ENCODE measurements around the gene FCAMR. TPM values are rescaled to one million over a fixed set of nuclear protein-coding genes. Genes with fewer than 3 reads are reported as not detected.
A peak's percentile ranks its signal among the peaks of the same experiment; 100 is the strongest.

The FCAMR gene
- total RNA-seq, 4 donors from 2014 or later, result 0.85 to 1.5 (median 0.88) TPM; not detected in 1

DNA sequence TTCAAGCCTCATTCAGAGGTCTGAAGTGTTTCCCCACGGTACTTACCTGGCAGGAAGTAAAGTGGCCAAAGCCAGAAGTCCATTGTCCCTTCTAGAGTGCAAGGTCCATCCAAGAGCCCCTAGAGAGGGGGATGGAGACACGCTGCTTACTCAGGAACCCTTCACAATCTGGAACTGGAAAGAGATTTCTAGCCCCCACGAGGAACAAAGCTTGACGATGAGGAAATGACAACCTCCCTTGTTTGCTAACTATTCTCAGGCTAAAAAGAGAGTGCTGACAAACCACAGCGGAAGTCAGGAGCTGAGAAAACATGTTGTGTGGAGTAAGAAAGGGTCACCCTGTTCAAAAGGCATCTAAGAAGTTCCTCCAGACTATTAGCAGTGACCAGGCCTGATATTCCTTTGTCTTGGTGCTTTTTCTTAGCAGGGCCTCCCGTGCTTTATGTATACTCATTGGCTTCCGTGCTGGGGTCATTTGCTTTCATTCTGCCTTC, 48.4 kb downstream of the FCAMR start, which contains the start of gene FCMR:
Gene FCMR (minus strand): TSS at position 170 of the 494 bp plus-strand sequence. CDS start 87 bp downstream, at position 83.
- Histone ChIP-seq H3K4me3 (peak within 1 kb of the TSS; percentile 36 to 56 (median 44)), H3K27me3 (no peaks in the 10 kb centered on the region), H3K4me1 (peaks cover 0 to 35% (median 25%) of the 10 kb centered on the region in 4 donors), H3K36me3 (no peaks in the 10 kb centered on the region), H3K9me3 (no peaks in the 10 kb centered on the region), H3K27ac (peak within 1 kb of the TSS; percentile 75 to 89 (median 88))
- TF ChIP-seq POLR2A (IDR thresholded peaks at IDR 0.05), result peak in 1 of 2 donors; percentile 42
- TF ChIP-seq, protein P1, sequence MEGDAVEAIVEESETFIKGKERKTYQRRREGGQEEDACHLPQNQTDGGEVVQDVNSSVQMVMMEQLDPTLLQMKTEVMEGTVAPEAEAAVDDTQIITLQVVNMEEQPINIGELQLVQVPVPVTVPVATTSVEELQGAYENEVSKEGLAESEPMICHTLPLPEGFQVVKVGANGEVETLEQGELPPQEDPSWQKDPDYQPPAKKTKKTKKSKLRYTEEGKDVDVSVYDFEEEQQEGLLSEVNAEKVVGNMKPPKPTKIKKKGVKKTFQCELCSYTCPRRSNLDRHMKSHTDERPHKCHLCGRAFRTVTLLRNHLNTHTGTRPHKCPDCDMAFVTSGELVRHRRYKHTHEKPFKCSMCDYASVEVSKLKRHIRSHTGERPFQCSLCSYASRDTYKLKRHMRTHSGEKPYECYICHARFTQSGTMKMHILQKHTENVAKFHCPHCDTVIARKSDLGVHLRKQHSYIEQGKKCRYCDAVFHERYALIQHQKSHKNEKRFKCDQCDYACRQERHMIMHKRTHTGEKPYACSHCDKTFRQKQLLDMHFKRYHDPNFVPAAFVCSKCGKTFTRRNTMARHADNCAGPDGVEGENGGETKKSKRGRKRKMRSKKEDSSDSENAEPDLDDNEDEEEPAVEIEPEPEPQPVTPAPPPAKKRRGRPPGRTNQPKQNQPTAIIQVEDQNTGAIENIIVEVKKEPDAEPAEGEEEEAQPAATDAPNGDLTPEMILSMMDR (IDR thresholded peaks at IDR 0.05), result no peak
- peak in 2 of 3 donors; percentile 85 to 86 for DNase-seq

DNA sequence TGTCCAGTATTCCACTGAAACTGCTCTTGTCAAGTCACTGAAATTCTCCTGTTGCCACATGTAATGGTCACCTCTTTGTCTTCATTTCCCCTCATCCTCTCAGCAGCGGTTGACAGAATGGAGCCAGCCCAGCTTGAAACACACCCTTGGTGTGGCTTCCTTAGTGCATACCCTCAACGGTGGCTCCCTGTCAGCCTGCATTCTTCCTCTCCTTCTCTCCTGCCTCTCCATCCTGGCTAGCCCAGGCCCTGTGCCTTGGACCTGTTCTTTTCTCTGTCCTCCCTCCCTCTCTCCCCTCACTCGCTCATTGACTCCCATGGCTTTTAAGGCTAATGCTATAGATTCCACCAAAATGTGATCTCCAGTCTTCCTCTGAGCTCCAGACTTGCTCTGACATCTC, 52.2 kb downstream of the FCAMR start:
- TF ChIP-seq, protein P1 (IDR thresholded peaks at IDR 0.05), result no peak
- TF ChIP-seq POLR2A (IDR thresholded peaks at IDR 0.05), result no peak
- DNase-seq, result no peak
- no peaks in the 10 kb centered on the region for H3K27me3 ChIP-seq
- no peaks in the 10 kb centered on the region for H3K9me3 ChIP-seq
- H3K4me1 ChIP-seq, result peaks cover 0 to 20% (median 4%) of the 10 kb centered on the region in 4 donors
- peak overlapping the region in 2 of 4 donors; percentile 48 to 56 for H3K4me3 ChIP-seq
- H3K36me3 ChIP-seq, result no peaks in the 10 kb centered on the region
- peak overlapping the region in 1 of 4 donors; percentile 89 for H3K27ac ChIP-seq

DNA sequence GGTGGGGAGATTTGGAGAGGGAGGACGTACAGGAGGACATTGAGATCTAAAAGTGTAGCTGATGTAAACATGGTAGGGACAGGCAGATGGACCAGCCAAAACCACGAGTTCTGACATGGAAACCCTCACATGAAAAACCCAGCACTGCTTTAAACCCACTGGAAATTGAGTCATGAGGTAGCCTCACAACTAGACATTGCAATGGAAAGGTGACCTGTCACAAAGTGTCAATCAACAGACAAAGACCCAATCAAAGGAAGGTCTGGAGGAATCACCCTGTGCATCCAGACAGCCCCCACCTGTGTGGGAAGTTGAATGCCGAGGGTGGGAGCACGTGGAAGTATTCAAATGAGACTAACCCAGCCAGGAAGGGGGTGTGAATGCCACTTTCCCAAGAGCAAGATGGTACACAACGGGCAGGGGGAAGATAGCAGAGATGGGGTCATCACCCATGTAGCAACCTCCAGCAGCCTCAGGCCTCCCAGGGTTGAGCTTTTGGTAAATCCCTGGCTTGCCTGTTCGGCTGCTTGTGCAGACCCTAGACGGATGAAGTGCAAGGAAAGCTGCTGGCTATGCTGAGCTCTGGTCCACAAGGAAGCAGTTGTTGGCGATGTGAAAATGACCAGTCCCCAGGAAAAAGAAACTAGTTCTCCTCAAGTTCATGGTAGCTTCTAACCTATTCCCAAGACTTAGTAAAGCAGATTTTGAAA, 54.1 kb downstream of the FCAMR start:
- no peaks in the 10 kb centered on the region for H3K36me3 ChIP-seq
- peaks cover 0 to 16% (median 5%) of the 10 kb centered on the region in 4 donors for H3K4me1 ChIP-seq
- no peaks in the 10 kb centered on the region for H3K27me3 ChIP-seq
- TF ChIP-seq, protein P1 (IDR thresholded peaks at IDR 0.05), result no peak
- TF ChIP-seq POLR2A (IDR thresholded peaks at IDR 0.05), result no peak
- H3K27ac ChIP-seq, result peak overlapping the region in 1 of 4 donors; percentile 89
- peak overlapping the region in 2 of 4 donors; percentile 16 to 56 for H3K4me3 ChIP-seq
- no peaks in the 10 kb centered on the region for H3K9me3 ChIP-seq
- no peak for DNase-seq

DNA sequence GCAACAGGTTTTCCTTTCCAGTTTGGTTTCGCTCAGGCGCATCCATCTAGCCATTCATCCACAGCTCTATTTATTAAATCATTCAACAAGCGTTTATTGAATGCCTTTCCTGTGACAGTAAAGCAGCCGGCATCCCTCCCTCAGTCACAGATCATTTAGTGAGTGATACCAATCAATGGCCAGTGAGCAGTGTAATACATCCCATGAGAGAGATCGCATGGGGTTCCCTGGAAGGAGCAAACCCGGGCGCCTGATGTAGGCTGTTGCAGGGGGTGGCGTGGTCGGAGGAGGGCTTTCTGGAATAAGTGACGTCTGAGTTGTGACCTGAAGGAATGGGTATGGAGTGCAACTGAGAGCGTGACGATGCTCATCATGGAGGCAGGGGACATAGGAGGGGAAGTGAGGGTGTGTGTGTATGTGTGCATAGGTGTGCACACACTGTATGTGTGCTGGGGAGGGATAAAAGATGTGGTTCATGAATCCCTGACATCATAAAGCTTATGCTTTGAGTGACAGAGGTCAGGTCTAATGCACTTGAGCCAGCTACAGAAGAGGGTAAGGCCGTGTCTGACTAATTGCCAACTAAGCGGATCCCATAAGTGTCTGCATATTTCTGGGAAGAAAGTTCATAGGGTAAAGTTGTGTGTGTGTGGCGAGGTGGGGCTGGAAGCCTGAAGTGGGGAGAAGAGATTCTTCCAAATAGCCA, 55.1 kb downstream of the FCAMR start:
- no peaks in the 10 kb centered on the region for H3K36me3 ChIP-seq
- peaks cover 0 to 16% (median 8%) of the 10 kb centered on the region in 4 donors for H3K4me1 ChIP-seq
- DNase-seq, result no peak
- H3K9me3 ChIP-seq, result no peaks in the 10 kb centered on the region
- TF ChIP-seq, protein P1 (IDR thresholded peaks at IDR 0.05), result no peak
- TF ChIP-seq POLR2A (IDR thresholded peaks at IDR 0.05), result no peak
- peak overlapping the region in 1 of 4 donors; percentile 89 for H3K27ac ChIP-seq
- peak overlapping the region in 1 of 4 donors; percentile 56 for H3K4me3 ChIP-seq
- H3K27me3 ChIP-seq, result no peaks in the 10 kb centered on the region

DNA sequence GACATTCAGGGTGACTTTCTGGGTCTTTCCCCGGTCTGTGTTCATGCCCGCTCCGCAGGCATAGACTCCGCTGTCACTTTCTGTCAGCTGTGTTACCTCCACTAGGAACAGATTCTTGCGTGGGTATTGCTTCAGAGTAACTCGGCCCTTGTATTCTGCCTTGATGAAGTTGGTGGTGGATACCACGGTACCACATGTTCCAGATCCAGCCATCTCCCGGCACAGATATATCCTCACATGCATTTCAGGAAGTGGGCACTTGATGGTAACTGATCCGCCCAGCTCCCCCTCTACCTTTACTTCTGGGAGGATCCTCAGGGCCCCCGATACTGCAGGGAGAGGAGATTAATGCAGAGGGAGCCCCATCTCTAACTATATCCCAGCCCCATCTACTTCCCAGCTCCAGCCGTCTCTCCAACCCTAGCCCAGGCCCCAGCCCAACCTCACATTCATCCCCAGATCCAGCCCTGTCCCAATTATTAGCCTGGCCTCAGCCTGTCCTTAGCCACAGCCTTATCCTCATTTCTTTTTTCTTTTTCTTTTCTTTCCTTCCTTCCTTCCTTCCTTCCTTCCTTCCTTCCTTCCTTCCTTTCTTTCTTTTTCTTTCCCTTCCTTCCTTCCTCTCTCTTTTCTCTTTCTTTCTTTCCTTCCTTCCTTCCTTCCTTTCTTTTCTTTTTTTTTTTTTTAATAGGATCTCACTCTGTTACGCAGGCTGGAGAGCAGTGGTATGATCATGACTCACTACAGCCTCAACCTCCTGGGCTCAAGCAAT, 56.3 kb downstream of the FCAMR start:
- Histone ChIP-seq H3K4me3 (no peak overlapping the region), H3K27me3 (no peaks in the 10 kb centered on the region), H3K36me3 (no peaks in the 10 kb centered on the region), H3K4me1 (peaks cover 0 to 23% (median 16%) of the 10 kb centered on the region in 4 donors), H3K27ac (peak overlapping the region in 1 of 4 donors; percentile 89), H3K9me3 (no peaks in the 10 kb centered on the region)
- no peak for DNase-seq
- no peak for TF ChIP-seq POLR2A (IDR thresholded peaks at IDR 0.05)
- TF ChIP-seq, protein P1 (IDR thresholded peaks at IDR 0.05), result no peak

Data from Peyer's patch (tissue), 4 donors.